ENCODE data around the gene RPS6KC1. TPM values are rescaled to one million over a fixed set of nuclear protein-coding genes. Genes with fewer than 3 reads are reported as not detected.

Gene RPS6KC1
- polyA plus RNA-seq, 3 donors = 8.9 to 16.0 (median 11.4) TPM

- Histone ChIP-seq H3K4me1 (ENCODE audit: control insufficient read depth in 1 of 2, insufficient read depth in 2 of 2, low read length in 2 of 2) (no peaks in the 10 kb centered on the region), H3K36me3 (replicated peaks in 1 of 2; ENCODE audit: control insufficient read depth in 1 of 2, insufficient read depth in 2 of 2, low read length in 2 of 2) (peaks cover 5 to 58% of the 10 kb centered on the region in 2 donors), H4K20me1 (ENCODE audit: insufficient read depth, low read length) (no peaks in the 10 kb centered on the region), H3K4me2 (replicated peaks; ENCODE audit: extremely low read depth, low read length, poor library complexity, severe bottlenecking) (no peak overlapping the region), H2AFZ (ENCODE audit: insufficient read depth, low read depth, low read length, poor library complexity, severe bottlenecking) (no peak overlapping the region), H3K9ac (ENCODE audit: insufficient read depth, low read length, poor library complexity, severe bottlenecking) (no peak overlapping the region), H3K9me3 (replicated peaks in 1 of 2; ENCODE audit: control insufficient read depth in 1 of 2, insufficient read depth in 1 of 2, low read length in 2 of 2) (peaks cover 4% of the 10 kb centered on the region in 2 donors), H3K27me3 (ENCODE audit: control insufficient read depth in 2 of 2, insufficient read depth in 2 of 2, low read length in 2 of 2) (no peaks in the 10 kb centered on the region), H3K27ac (ENCODE audit: low read depth in 1 of 2, low read length in 2 of 2) (no peak overlapping the region), H3K4me3 (replicated peaks in 1 of 3; ENCODE audit: low read depth in 2 of 3, low read length in 3 of 3) (no peak overlapping the region), H3K79me2 (ENCODE audit: insufficient read depth, low read length) (no peaks in the 10 kb centered on the region)
- TF ChIP-seq CTCF (IDR thresholded peaks at IDR 0.05) = no peak
- intact Hi-C loops (cut with micrococcal nuclease) = no loop called here
- no peak overlapping the region for H3K27ac Mint-ChIP-seq
- H3K27me3 Mint-ChIP-seq (ENCODE audit: low read depth in 3 of 3) = peaks cover 0 to under 1% (median 0%) of the 10 kb centered on the region in 3 donors
- no peak overlapping the region for H3K4me3 Mint-ChIP-seq
- peaks cover 55 to 56% of the 10 kb centered on the region in 2 donors for H3K36me3 Mint-ChIP-seq
- H3K4me1 Mint-ChIP-seq = no peaks in the 10 kb centered on the region
- no peak for DNase-seq
- H3K9me3 Mint-ChIP-seq = peaks cover 0 to 14% (median 3%) of the 10 kb centered on the region in 7 donors
- no CpG with 5 or more reads among the region's 1 CpG for WGBS (ENCODE audit: insufficient coverage)
These were observed 218.8 kb downstream of the RPS6KC1 start for GRCh38 chr1:213269829-213270228.

GRCh38 chr1:213273546-213273945 is 222.5 kb downstream of the RPS6KC1 start:
- WGBS (ENCODE audit: insufficient coverage) = no CpG with 5 or more reads among the region's 2 CpGs
- no peak for TF ChIP-seq CTCF (IDR thresholded peaks at IDR 0.05)
- Mint-ChIP-seq H3K9me3 (peaks cover 0 to 2% (median 0%) of the 10 kb centered on the region in 7 donors), H3K4me3 (no peak overlapping the region), H3K36me3 (peaks cover 44 to 46% of the 10 kb centered on the region in 2 donors), H3K4me1 (no peaks in the 10 kb centered on the region), H3K27ac (peak overlapping the region in 2 of 7 donors; percentile 62 to 65), H3K27me3 (ENCODE audit: low read depth in 3 of 3) (peaks cover 0 to 1% (median 0%) of the 10 kb centered on the region in 3 donors)
- Histone ChIP-seq H4K20me1 (ENCODE audit: insufficient read depth, low read length) (no peaks in the 10 kb centered on the region), H3K4me3 (replicated peaks in 1 of 3; ENCODE audit: low read depth in 2 of 3, low read length in 3 of 3) (no peak overlapping the region), H3K4me1 (ENCODE audit: control insufficient read depth in 1 of 2, insufficient read depth in 2 of 2, low read length in 2 of 2) (no peaks in the 10 kb centered on the region), H3K27ac (ENCODE audit: low read depth in 1 of 2, low read length in 2 of 2) (no peak overlapping the region), H3K27me3 (ENCODE audit: control insufficient read depth in 2 of 2, insufficient read depth in 2 of 2, low read length in 2 of 2) (no peaks in the 10 kb centered on the region), H3K9me3 (replicated peaks in 1 of 2; ENCODE audit: control insufficient read depth in 1 of 2, insufficient read depth in 1 of 2, low read length in 2 of 2) (no peaks in the 10 kb centered on the region), H3K4me2 (replicated peaks; ENCODE audit: extremely low read depth, low read length, poor library complexity, severe bottlenecking) (no peak overlapping the region), H3K9ac (ENCODE audit: insufficient read depth, low read length, poor library complexity, severe bottlenecking) (no peak overlapping the region), H3K79me2 (ENCODE audit: insufficient read depth, low read length) (no peaks in the 10 kb centered on the region), H2AFZ (ENCODE audit: insufficient read depth, low read depth, low read length, poor library complexity, severe bottlenecking) (no peak overlapping the region), H3K36me3 (replicated peaks in 1 of 2; ENCODE audit: control insufficient read depth in 1 of 2, insufficient read depth in 2 of 2, low read length in 2 of 2) (peaks cover 0 to 49% of the 10 kb centered on the region in 2 donors)
- intact Hi-C loops (cut with micrococcal nuclease) = no loop called here
- DNase-seq = no peak
